Esophagus muscularis mucosa (tissue), 4 donors: ENCODE data around the gene NWD2. TPM values are rescaled to one million over a fixed set of nuclear protein-coding genes. Genes with fewer than 3 reads are reported as not detected.

Source experiments
- DNase-seq: peaks from one replicate; pipeline ENCODE4 v3.0.0-alpha.2; 2017; ENCODE audit errors: extremely low spot score
- H3K27ac ChIP-seq, 4 donors: fragments of 200-600 bp; sonication (generic); replicated peaks in 1 of 4; 1 replicate in 3 of 4; 2 replicates in 1 of 4; pipeline ENCODE4 v1.5.1; 2016 to 2019; ENCODE audit warnings: mild to moderate bottlenecking in 1 of 4
- H3K27me3 ChIP-seq, 4 donors: fragments of 200-600 bp; sonication (generic); one replicate each; pipeline versions ENCODE4 v1.5.1 to v1.6.0; 2016 to 2019
- H3K36me3 ChIP-seq, 4 donors: fragments of 200-600 bp; sonication (generic); one replicate each; pipeline ENCODE4 v1.5.1; 2016 to 2019
- H3K4me1 ChIP-seq, 4 donors: fragments of 200-600 bp; sonication (generic); one replicate each; pipeline ENCODE4 v1.5.1; 2016 to 2019
- H3K4me3 ChIP-seq, 4 donors: fragments of 200-600 bp; sonication (generic); 1 replicate in 2 of 4; 2 replicates in 2 of 4; pipeline ENCODE4 v1.5.1; 2016 to 2019; ENCODE audit warnings: mild to moderate bottlenecking in 4 of 4, moderate library complexity in 1 of 4
- H3K9me3 ChIP-seq, 4 donors: fragments of 200-600 bp; sonication (generic); 1 replicate in 3 of 4; 2 replicates in 1 of 4; pipeline ENCODE4 v1.5.1; 2016 to 2019
- CTCF ChIP-seq, 3 experiments: fragments of 200-600 bp in 2 of 3; fragments of 450-650 bp in 1 of 3; sonication (generic) in 2 of 3; IDR thresholded peaks; one replicate each; pipeline ENCODE4 v1.5.1; 2017 to 2019; ENCODE audit warnings: antibody characterized with exemption in 3 of 3, mild to moderate bottlenecking in 2 of 3, moderate library complexity in 1 of 3
- EP300 ChIP-seq: sonication (generic); formaldehyde crosslinking; IDR thresholded peaks from one replicate; pipeline ENCODE4 v1.6.1; 2017; ENCODE audit warnings: antibody characterized with exemption
- POLR2A ChIP-seq: fragments of 450-650 bp; IDR thresholded peaks from one replicate; pipeline ENCODE4 v1.6.1; 2017; ENCODE audit warnings: antibody characterized with exemption, moderate library complexity, mild to moderate bottlenecking, low read depth
- POLR2AphosphoS5 ChIP-seq, 2 donors: sonication (generic); formaldehyde crosslinking; IDR thresholded peaks; one replicate each; pipeline ENCODE4 v1.6.1; 2017; ENCODE audit warnings: antibody characterized with exemption in 2 of 2
- WGBS: methylation state at CpG from one replicate; pipeline ENCODE4 v1.1.5; 2018; 5-methylcytosine and 5-hydroxymethylcytosine counted together
- intact Hi-C: fragments of 100-400 bp; cut with DNase I; formaldehyde crosslinking; loops from one replicate; pipeline ENCODE4 v1.15.1; 2023
- total RNA-seq, 4 donors: library from RNA; depleted of rRNA; stranded (reverse); fragments of >200 nt; gene quantifications; one replicate each; pipeline versions ENCODE4 v1.1.0 to v1.2.1, GENCODE V29; 2016

NWD2 gene
- total RNA-seq, 4 donors from 2014 or later = 0.11 to 0.50 (median 0.30) TPM

- Histone ChIP-seq H3K27ac (no peak overlapping the region), H3K27me3 (peaks cover 0 to 42% (median 0%) of the 10 kb centered on the region in 4 donors), H3K4me1 (no peaks in the 10 kb centered on the region), H3K36me3 (no peaks in the 10 kb centered on the region), H3K9me3 (no peaks in the 10 kb centered on the region), H3K4me3 (no peak overlapping the region)
- DNase-seq = no peak
- intact Hi-C loops = no loop called here
- WGBS = 91% methylated on average over 8 of the region's 8 CpGs
- TF ChIP-seq POLR2AphosphoS5 (IDR thresholded peaks at IDR 0.05) (no peak), CTCF (IDR thresholded peaks at IDR 0.05) (no peak), EP300 (no peak)
Measured at GRCh38 chr4:37446016-37446415, 201.5 kb downstream of the NWD2 start.

- 75% methylated on average over 3 of the region's 3 CpGs for WGBS
- H3K4me3 ChIP-seq = no peak overlapping the region
- peaks cover 0 to under 1% (median under 1%) of the 10 kb centered on the region in 4 donors for H3K4me1 ChIP-seq
- no peak for DNase-seq
- H3K36me3 ChIP-seq = no peaks in the 10 kb centered on the region
- TF ChIP-seq CTCF (IDR thresholded peaks at IDR 0.05) (no peak), EP300 (no peak), POLR2AphosphoS5 (IDR thresholded peaks at IDR 0.05) (no peak), POLR2A (no peak)
- intact Hi-C loops = no loop called here
- H3K27ac ChIP-seq = no peak overlapping the region
- peaks cover 0 to 57% (median 0%) of the 10 kb centered on the region in 4 donors for H3K27me3 ChIP-seq
- H3K9me3 ChIP-seq = no peaks in the 10 kb centered on the region
Measured at GRCh38 chr4:37447886-37448285, 203.3 kb downstream of the NWD2 start.

- intact Hi-C loops = no loop called here
- H3K27me3 ChIP-seq = peaks cover 0 to 62% (median 5%) of the 10 kb centered on the region in 4 donors
Measured at GRCh38 chr4:37450309-37450708, 205.8 kb downstream of the NWD2 start.

GRCh38 chr4:37450911-37451310 is 206.4 kb downstream of the NWD2 start:
- no peak for TF ChIP-seq CTCF (IDR thresholded peaks at IDR 0.05)
- no peak for TF ChIP-seq POLR2A
- TF ChIP-seq POLR2AphosphoS5 (IDR thresholded peaks at IDR 0.05) = no peak
- TF ChIP-seq EP300 = no peak
- intact Hi-C loops = no loop called here
- Histone ChIP-seq H3K4me3 (no peak overlapping the region), H3K9me3 (no peaks in the 10 kb centered on the region), H3K27ac (no peak overlapping the region), H3K4me1 (peaks cover 13 to 17% (median 16%) of the 10 kb centered on the region in 4 donors), H3K36me3 (no peaks in the 10 kb centered on the region), H3K27me3 (peaks cover 0 to 66% (median 5%) of the 10 kb centered on the region in 4 donors)
- no peak for DNase-seq
- WGBS = 95% methylated on average over 1 of the region's 1 CpG

More at GRCh38 chr4:37450309-37450708, 205.8 kb downstream of the NWD2 start:
- 83% methylated on average over 2 of the region's 2 CpGs for WGBS
- Histone ChIP-seq H3K36me3 (no peaks in the 10 kb centered on the region), H3K27ac (no peak overlapping the region), H3K9me3 (no peaks in the 10 kb centered on the region), H3K4me1 (peaks cover 13 to 17% (median 16%) of the 10 kb centered on the region in 4 donors), H3K4me3 (no peak overlapping the region)
- DNase-seq = no peak
- TF ChIP-seq EP300 (no peak), POLR2AphosphoS5 (IDR thresholded peaks at IDR 0.05) (no peak), CTCF (IDR thresholded peaks at IDR 0.05) (no peak), POLR2A (no peak)

GRCh38 chr4:37451656-37452055 is 207.1 kb downstream of the NWD2 start:
- Histone ChIP-seq H3K27me3 (peaks cover 0 to 66% (median 5%) of the 10 kb centered on the region in 4 donors), H3K27ac (no peak overlapping the region), H3K4me3 (no peak overlapping the region), H3K4me1 (peaks cover 13 to 17% (median 16%) of the 10 kb centered on the region in 4 donors), H3K9me3 (no peaks in the 10 kb centered on the region), H3K36me3 (no peaks in the 10 kb centered on the region)
- TF ChIP-seq POLR2A (no peak), CTCF (IDR thresholded peaks at IDR 0.05) (no peak), EP300 (no peak), POLR2AphosphoS5 (IDR thresholded peaks at IDR 0.05) (no peak)
- intact Hi-C loops = loop anchor here (2.0 kb wide), 1 partner anchor 115 kb away; no protein-coding TSS in a partner anchor
- 69% methylated on average over 2 of the region's 2 CpGs for WGBS
- DNase-seq = no peak
